ENCODE results near the gene MYH11. TPM values are rescaled to one million over a fixed set of nuclear protein-coding genes. Genes with fewer than 3 reads are reported as not detected.
A peak's percentile ranks its signal among the peaks of the same experiment; 100 is the strongest.

MYH11 gene
- total and polyA plus RNA-seq, 2 of the 13 experiments (the other 11 are each of a cell fraction or from before 2014, with no cell fraction given): not detected

DNA sequence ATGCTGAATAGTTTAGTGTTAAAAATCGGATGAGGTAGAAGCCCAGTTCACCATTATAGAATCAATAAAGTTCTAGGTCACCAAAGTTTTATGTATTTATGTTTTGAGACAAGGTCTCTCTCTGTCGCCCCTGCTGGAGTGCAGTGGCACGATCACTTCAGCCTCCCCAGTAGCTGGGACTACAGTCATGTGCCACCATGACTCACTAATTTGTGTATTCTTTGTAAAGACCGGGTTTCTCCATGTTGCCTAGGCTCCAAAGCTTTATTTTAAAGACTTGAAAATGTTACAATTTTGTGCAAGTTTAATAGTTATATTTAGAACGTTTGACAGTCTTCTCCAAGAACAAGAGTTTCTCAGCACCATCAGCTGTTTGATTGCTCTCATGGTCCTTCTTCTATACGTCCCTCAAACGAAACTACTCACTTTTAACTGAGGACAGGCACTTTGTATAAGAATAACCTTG is 174.7 kb downstream of the MYH11 start (continued):
- TF ChIP-seq, protein P1, sequence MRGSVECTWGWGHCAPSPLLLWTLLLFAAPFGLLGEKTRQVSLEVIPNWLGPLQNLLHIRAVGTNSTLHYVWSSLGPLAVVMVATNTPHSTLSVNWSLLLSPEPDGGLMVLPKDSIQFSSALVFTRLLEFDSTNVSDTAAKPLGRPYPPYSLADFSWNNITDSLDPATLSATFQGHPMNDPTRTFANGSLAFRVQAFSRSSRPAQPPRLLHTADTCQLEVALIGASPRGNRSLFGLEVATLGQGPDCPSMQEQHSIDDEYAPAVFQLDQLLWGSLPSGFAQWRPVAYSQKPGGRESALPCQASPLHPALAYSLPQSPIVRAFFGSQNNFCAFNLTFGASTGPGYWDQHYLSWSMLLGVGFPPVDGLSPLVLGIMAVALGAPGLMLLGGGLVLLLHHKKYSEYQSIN (CRISPR knock-in tag; IDR thresholded peaks at IDR 0.05; ENCODE audit: borderline replicate concordance): no peak
- TF ChIP-seq FOSL1 (CRISPR knock-in tag; IDR thresholded peaks at IDR 0.05; ENCODE audit: borderline replicate concordance): peak; percentile 81
- TF ChIP-seq NAIF1 (CRISPR knock-in tag; IDR thresholded peaks at IDR 0.05; ENCODE audit: borderline replicate concordance): 0 out of 2 replicates have a peak, but pooled peaks have one; percentile 23
- TF ChIP-seq CEBPG (CRISPR knock-in tag; IDR thresholded peaks at IDR 0.05): no peak; the same call in 1 of the 2 replicates
- TF ChIP-seq, protein P2, sequence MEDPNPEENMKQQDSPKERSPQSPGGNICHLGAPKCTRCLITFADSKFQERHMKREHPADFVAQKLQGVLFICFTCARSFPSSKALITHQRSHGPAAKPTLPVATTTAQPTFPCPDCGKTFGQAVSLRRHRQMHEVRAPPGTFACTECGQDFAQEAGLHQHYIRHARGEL (CRISPR knock-in tag; IDR thresholded peaks at IDR 0.05): no peak
- no peak for TF ChIP-seq TBL1XR1 (IDR thresholded peaks at IDR 0.05; ENCODE audit: borderline replicate concordance, low read length, partially characterized antibody)
- TF ChIP-seq, protein P3, sequence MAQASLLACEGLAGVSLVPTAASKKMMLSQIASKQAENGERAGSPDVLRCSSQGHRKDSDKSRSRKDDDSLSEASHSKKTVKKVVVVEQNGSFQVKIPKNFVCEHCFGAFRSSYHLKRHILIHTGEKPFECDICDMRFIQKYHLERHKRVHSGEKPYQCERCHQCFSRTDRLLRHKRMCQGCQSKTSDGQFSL (CRISPR knock-in tag; IDR thresholded peaks at IDR 0.05): no peak
- TF ChIP-seq, protein P4, sequence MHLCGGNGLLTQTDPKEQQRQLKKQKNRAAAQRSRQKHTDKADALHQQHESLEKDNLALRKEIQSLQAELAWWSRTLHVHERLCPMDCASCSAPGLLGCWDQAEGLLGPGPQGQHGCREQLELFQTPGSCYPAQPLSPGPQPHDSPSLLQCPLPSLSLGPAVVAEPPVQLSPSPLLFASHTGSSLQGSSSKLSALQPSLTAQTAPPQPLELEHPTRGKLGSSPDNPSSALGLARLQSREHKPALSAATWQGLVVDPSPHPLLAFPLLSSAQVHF (CRISPR knock-in tag; IDR thresholded peaks at IDR 0.05): no peak
- TF ChIP-seq ZNF543 (CRISPR knock-in tag; IDR thresholded peaks at IDR 0.05): no peak
- TF ChIP-seq, protein P5, sequence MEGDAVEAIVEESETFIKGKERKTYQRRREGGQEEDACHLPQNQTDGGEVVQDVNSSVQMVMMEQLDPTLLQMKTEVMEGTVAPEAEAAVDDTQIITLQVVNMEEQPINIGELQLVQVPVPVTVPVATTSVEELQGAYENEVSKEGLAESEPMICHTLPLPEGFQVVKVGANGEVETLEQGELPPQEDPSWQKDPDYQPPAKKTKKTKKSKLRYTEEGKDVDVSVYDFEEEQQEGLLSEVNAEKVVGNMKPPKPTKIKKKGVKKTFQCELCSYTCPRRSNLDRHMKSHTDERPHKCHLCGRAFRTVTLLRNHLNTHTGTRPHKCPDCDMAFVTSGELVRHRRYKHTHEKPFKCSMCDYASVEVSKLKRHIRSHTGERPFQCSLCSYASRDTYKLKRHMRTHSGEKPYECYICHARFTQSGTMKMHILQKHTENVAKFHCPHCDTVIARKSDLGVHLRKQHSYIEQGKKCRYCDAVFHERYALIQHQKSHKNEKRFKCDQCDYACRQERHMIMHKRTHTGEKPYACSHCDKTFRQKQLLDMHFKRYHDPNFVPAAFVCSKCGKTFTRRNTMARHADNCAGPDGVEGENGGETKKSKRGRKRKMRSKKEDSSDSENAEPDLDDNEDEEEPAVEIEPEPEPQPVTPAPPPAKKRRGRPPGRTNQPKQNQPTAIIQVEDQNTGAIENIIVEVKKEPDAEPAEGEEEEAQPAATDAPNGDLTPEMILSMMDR (CRISPR knock-in tag; IDR thresholded peaks at IDR 0.05): peak; percentile 61
- TF ChIP-seq, protein P6, sequence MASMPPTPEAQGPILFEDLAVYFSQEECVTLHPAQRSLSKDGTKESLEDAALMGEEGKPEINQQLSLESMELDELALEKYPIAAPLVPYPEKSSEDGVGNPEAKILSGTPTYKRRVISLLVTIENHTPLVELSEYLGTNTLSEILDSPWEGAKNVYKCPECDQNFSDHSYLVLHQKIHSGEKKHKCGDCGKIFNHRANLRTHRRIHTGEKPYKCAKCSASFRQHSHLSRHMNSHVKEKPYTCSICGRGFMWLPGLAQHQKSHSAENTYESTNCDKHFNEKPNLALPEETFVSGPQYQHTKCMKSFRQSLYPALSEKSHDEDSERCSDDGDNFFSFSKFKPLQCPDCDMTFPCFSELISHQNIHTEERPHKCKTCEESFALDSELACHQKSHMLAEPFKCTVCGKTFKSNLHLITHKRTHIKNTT (CRISPR knock-in tag; IDR thresholded peaks at IDR 0.05): no peak
- no peak for TF ChIP-seq MXD4 (CRISPR knock-in tag; IDR thresholded peaks at IDR 0.05)
- no peak for TF ChIP-seq ZNF564 (CRISPR knock-in tag; IDR thresholded peaks at IDR 0.05)
- no peak for TF ChIP-seq CHD4 (IDR thresholded peaks at IDR 0.05; ENCODE audit: borderline replicate concordance, low read length)
- no peak for TF ChIP-seq NR2F2 (IDR thresholded peaks at IDR 0.05; ENCODE audit: borderline replicate concordance, low read depth)
- TF ChIP-seq, protein P7, sequence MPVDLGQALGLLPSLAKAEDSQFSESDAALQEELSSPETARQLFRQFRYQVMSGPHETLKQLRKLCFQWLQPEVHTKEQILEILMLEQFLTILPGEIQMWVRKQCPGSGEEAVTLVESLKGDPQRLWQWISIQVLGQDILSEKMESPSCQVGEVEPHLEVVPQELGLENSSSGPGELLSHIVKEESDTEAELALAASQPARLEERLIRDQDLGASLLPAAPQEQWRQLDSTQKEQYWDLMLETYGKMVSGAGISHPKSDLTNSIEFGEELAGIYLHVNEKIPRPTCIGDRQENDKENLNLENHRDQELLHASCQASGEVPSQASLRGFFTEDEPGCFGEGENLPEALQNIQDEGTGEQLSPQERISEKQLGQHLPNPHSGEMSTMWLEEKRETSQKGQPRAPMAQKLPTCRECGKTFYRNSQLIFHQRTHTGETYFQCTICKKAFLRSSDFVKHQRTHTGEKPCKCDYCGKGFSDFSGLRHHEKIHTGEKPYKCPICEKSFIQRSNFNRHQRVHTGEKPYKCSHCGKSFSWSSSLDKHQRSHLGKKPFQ (CRISPR knock-in tag; IDR thresholded peaks at IDR 0.05; ENCODE audit: insufficient replicate concordance): peak; percentile 70
- TF ChIP-seq SMARCC2 (IDR thresholded peaks at IDR 0.05): no peak
- TF ChIP-seq, protein P8, sequence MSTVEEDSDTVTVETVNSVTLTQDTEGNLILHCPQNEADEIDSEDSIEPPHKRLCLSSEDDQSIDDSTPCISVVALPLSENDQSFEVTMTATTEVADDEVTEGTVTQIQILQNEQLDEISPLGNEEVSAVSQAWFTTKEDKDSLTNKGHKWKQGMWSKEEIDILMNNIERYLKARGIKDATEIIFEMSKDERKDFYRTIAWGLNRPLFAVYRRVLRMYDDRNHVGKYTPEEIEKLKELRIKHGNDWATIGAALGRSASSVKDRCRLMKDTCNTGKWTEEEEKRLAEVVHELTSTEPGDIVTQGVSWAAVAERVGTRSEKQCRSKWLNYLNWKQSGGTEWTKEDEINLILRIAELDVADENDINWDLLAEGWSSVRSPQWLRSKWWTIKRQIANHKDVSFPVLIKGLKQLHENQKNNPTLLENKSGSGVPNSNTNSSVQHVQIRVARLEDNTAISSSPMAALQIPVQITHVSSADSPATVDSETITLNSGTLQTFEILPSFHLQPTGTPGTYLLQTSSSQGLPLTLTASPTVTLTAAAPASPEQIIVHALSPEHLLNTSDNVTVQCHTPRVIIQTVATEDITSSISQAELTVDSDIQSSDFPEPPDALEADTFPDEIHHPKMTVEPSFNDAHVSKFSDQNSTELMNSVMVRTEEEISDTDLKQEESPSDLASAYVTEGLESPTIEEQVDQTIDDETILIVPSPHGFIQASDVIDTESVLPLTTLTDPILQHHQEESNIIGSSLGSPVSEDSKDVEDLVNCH (CRISPR knock-in tag; IDR thresholded peaks at IDR 0.05): no peak
- TF ChIP-seq ZNF766 (CRISPR knock-in tag; IDR thresholded peaks at IDR 0.05; ENCODE audit: borderline replicate concordance): no peak
- no peak for TF ChIP-seq PITX1 (CRISPR knock-in tag; IDR thresholded peaks at IDR 0.05)
- TF ChIP-seq KLF11 (CRISPR knock-in tag; IDR thresholded peaks at IDR 0.05): 0 out of 2 replicates have a peak, but pooled peaks have one; percentile 47

All from HepG2 (cell line).